ENCODE results near the gene NOX4.
"Not testable (repeated sequence)": the region's sequence is repeated elsewhere in the genome, so short reads cannot be mapped to it uniquely, and the experiment has no call there.

DNA sequence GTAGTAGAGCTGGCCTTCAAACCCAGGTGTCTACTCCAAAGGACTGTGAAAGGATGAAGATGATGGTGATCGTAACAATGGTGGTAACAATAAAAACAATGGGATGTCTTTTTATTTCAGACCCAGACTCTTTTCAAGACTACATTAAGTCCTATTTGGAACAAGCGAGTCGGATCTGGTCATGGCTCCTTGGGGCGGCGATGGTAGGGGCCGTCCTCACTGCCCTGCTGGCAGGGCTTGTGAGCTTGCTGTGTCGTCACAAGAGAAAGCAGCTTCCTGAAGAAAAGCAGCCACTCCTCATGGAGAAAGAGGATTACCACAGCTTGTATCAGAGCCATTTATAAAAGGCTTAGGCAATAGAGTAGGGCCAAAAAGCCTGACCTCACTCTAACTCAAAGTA is 196.2 kb downstream of the NOX4 start:
- TF ChIP-seq, protein P1, sequence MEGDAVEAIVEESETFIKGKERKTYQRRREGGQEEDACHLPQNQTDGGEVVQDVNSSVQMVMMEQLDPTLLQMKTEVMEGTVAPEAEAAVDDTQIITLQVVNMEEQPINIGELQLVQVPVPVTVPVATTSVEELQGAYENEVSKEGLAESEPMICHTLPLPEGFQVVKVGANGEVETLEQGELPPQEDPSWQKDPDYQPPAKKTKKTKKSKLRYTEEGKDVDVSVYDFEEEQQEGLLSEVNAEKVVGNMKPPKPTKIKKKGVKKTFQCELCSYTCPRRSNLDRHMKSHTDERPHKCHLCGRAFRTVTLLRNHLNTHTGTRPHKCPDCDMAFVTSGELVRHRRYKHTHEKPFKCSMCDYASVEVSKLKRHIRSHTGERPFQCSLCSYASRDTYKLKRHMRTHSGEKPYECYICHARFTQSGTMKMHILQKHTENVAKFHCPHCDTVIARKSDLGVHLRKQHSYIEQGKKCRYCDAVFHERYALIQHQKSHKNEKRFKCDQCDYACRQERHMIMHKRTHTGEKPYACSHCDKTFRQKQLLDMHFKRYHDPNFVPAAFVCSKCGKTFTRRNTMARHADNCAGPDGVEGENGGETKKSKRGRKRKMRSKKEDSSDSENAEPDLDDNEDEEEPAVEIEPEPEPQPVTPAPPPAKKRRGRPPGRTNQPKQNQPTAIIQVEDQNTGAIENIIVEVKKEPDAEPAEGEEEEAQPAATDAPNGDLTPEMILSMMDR (IDR thresholded peaks at IDR 0.05): not testable (repeated sequence)
- TF ChIP-seq POLR2A, EP300 (IDR thresholded peaks at IDR 0.05): not testable (repeated sequence)
